GM20431 (cell line): ENCODE measurements around the gene QRICH1.

Experiments used
- in situ Hi-C: fragments of 300-500 bp; cut with MseI, MboI; formaldehyde crosslinking; loops from one replicate; pipeline ENCODE4 v1.15.0; 2020; ENCODE audit warnings: low sequenced_read_pairs; ENCODE audit not compliant: unreplicated experiment

QRICH1 gene, protein sequence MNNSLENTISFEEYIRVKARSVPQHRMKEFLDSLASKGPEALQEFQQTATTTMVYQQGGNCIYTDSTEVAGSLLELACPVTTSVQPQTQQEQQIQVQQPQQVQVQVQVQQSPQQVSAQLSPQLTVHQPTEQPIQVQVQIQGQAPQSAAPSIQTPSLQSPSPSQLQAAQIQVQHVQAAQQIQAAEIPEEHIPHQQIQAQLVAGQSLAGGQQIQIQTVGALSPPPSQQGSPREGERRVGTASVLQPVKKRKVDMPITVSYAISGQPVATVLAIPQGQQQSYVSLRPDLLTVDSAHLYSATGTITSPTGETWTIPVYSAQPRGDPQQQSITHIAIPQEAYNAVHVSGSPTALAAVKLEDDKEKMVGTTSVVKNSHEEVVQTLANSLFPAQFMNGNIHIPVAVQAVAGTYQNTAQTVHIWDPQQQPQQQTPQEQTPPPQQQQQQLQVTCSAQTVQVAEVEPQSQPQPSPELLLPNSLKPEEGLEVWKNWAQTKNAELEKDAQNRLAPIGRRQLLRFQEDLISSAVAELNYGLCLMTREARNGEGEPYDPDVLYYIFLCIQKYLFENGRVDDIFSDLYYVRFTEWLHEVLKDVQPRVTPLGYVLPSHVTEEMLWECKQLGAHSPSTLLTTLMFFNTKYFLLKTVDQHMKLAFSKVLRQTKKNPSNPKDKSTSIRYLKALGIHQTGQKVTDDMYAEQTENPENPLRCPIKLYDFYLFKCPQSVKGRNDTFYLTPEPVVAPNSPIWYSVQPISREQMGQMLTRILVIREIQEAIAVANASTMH

DNA sequence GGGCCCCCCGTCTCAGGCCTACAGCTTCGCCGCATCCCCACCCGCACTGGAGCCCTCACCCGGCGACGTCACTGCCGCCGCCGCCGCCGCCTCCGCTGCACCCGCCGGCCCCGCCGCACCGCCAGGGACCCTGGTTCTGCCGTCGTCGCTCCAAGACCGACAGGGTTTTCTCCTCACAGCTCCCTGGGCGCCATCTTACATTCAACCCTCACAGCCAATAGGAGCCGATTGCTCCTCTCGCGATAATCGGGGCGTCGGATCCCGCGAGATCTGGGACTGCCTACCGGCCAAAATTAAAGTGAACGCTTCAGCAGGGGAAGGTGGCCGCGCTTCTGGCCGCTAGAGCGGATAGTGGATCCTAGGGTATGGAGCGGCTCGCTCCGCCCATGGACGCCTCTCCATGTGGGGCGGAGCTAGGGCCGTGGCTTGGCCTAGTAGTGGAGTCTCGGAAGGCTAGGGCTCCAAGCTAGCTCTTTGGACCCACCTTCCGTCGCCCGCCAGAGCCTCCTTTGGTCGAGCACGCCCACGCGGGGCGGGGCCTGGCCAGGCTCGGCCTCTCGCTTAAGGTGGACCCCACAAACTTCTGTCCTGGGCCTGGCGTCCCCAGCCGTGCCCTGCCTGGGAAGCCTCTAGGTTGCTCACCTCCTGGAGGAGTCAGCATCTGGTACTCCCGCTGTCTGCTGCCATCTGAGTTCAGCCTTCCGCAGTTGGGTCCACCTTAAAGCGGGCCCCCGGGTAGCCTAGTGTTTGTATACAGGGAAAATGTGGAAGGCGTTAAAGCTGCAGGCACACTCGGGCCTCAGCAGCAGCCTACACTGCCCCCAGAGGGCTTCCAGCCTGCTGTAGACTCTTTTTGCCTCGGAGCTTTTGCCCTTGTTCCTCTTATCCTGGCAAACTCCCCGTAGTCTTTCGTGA is at the start of gene QRICH1:
Gene QRICH1, minus strand, starts transcription at position 219 of the 915 bp plus-strand sequence. CDS start 17,054 bp downstream, outside the sequence.
- in situ Hi-C loops, result no loop called here

DNA sequence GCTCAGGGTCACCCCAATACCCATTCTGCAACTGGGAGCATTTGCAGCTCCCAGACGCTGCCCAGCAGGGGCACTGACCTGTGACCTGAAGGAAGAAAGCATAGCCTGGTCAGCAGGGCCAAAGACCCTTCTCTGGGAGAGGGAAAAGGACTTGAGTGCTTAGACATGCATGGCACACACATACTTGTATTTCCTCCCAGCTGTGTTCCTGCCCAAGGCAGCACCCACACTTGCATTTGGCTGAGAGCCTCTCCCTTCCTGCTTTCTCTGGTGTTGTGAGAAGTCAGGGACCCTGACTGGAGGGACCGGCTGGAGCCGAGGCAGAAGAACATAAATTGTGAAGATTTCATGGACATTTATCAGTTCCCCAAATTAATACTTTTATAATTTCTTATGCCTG is 46.2 kb upstream of the QRICH1 start:
- in situ Hi-C loops, result no loop called here

DNA sequence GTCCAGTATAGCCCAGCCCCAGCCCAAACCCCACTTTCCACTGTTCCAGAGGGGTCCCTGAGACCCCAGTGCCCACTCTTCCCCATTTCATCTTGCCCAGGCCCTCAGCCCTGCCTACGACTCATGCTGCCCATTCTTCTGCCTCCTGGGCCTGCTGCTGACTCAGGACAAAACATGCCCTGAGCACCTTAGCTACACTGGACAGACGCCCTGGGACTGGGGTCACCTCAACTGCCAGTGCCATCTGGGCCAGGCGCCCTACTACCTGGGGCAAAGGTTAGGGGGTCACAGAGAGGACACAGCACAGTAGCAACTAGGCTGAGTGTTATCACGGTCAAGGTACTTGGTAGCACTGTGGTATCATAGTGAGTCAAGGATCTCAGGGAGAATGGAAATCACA is 41.6 kb upstream of the QRICH1 start:
- in situ Hi-C loops, result no loop called here

DNA sequence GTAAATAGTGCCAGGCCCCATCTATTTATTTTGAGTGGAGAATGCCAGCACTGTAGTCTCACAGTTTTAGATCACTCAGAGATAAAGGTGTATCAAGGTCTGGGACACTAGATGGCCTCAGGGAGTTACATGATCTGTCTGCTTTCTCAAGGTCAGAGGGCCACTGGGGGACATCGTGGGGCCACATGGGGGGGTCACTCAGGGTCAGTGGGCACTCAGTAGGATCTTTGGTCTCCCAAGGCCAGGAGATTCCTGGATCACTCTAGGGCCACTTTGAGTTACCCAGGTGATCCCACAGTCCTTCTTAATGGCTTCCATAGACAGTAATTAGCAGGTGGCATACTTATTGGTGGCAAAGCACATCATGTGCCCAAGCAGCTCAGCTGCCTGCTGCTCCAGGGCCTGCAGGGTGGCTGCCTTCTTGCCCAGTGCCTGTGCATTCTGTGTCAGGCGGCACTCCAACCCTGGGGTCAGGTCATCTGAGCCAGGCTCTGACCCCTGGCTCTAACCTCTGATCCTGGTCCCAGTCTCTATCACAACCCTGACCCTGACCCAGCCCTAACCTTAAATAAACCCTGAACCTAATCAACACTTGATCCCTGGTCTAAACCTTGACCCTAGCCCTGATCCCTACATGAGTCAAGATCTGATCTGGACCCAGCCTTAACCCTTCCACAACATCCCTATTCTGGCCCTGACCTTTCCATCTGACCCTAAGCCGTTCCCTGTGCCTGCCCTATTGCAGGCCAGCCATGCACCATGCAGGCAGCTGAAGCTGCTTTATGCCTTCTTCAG is 40.8 kb upstream of the QRICH1 start:
- in situ Hi-C loops, result no loop called here

DNA sequence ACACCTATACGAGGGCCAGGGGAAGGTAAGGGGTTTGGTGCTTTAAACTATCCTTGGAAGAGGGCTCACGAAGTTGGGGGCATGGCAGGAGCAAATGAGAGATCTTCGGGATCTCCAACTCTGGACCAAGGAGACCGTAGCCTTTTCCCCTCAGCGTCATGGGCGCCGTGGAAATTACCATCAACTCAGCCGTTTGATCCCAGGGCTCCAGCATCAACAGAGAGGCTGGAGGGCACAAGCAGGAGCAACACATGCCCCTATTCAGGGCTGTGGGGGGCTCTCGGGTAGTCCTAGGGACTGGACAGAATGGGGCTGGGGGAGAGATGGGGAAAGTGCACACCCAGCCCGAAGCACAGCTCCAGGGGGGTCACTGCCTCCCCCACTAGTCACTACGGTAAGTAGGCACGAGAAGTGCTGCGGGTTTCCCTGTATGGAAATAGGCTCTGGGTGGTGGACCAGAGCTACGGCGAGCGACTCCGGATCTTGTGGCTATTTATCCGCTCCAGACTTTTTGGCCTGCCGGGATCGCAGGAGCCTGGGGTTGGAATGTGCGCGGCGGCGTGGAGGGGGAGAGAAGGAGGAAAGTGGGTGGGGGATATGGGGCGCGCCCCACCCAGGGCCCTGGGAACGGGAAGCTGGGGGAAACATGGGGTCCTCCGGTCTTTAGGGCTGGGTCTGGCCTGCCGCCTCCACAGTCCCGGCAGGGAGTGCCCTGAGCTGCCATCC is 39.5 kb upstream of the QRICH1 start:
- in situ Hi-C loops, result no loop called here

DNA sequence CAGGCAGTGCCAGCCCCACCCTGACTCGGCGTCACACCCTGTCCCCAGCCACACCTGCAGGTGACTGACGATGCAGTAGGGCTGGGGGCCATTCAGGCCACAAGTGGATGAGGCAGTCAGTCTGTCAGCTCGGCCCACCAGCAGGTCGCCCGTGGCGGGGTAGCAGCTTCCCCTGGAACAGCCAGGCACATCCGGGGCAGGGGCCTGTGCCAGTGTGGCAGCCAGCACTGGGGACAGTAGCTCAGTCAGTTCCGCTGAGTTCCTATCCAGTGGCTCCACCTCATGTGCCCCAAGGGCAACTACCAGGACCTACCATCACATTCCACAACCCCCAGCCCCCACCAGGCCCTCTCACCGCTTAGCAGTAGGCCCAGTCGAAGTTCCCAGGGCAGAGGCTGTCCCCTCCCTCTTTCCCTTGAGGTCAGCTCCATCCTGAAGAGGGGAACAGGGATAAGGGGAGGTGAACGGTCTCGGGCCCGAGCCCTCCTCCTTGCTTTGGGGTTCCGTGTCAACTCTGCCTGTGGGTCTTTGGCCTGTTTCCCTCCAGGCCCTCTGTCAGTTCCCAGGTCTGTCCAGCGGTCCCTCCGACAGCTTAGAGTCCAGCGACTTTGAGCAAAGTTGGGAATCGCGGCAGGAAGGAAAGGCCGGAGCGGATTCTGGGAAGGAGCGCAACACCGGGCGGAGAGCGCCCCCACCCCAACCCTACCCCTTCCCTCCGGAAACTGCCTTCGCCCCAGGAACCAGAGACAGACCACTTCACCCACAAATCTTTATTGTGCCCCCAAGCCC is 38.8 kb upstream of the QRICH1 start, which contains the start of gene LAMB2:
Gene LAMB2, minus strand, starts transcription at position 614 of the 789 bp plus-strand sequence. Its CDS starts 183 bp downstream, at position 431.
- in situ Hi-C loops, result no loop called here

DNA sequence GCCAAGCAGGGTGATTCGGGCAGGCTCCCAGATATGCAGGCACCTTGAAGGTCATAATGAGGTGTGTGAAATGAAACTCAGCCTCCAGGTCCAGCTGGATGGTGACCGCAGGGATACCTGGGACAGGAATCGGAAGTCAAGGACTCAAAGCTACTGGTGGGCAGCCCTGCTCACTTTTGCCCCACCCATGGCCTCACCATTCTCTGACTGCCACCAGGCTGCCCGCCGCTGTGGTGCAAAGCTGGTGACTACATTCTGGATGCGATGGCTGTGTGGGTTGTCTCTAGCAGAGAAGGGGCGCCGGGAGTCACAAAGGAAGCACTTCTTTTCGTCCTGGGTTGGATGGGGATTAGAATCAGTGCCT is 38.2 kb upstream of the QRICH1 start:
- in situ Hi-C loops, result no loop called here

DNA sequence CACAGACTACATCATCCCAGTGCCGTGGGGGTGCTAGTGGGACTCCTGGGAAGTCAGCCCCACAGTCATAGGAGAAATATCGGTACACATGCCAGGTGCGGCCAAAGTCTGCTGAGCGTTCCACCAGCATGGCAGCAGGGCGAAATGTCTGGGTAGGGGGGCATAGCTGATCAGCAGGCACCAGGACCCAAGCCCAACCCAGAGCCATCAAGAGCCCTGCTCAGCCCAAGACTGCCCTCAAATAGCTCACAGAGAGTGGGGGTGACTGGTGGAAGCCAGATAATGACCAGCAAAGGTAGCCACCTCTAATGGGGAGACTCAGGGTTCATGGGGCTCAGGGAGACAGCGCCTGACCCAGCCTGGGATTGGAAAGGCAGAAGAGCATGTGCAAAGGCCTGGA is 37.7 kb upstream of the QRICH1 start:
- in situ Hi-C loops, result no loop called here

DNA sequence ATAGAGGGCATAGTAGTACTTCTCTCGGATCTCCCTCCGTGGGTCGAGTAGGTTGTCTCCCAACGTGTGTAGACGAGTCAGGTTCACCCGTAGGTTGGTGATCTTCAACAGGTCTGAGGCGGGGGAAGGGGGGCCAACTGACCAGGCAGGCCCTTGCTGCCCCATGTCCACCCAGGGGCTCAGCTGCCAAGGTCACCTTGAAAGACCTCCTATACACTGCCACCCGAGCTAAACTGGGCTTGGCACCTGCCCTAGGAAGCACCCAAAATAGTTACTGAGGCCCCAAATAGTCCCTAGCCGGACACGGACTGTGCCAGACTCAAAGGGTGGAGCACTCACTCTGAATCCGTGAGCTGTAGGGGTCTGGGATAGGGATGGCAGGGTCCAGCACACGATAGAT is 37.2 kb upstream of the QRICH1 start:
- in situ Hi-C loops, result no loop called here

DNA sequence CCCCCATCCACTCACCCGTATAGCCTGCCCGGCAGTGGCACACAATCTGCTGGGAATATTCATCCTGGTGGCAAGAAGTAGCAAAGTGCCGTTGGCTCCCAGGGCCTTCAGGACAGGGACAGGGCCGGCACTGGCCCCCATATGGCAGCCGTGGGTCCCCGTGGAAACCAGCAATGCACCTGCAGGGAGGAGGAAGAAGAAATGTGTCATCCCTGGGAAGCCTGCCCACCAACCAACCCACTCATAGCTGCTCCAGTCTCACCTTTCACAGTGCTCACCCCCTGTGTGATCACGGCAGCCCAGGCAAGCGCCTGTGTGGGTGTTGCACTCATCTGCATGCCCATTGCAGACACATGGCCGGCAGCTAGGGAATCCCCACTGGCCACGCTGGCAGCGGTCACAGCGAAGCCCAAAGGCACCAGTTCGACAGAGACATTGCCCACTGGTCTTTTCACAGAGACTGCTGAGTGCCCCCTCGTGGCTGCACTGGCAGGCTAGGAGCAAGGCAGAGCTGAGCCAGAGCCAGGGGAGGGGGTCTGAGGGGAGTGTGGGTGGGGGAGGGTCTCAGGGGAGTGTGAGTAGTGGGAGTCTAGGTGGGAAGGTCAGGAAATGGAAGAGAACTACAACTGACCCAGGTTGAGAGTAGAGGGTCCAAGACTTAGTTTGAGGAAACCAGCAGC is 31.3 kb upstream of the QRICH1 start:
- in situ Hi-C loops, result no loop called here

DNA sequence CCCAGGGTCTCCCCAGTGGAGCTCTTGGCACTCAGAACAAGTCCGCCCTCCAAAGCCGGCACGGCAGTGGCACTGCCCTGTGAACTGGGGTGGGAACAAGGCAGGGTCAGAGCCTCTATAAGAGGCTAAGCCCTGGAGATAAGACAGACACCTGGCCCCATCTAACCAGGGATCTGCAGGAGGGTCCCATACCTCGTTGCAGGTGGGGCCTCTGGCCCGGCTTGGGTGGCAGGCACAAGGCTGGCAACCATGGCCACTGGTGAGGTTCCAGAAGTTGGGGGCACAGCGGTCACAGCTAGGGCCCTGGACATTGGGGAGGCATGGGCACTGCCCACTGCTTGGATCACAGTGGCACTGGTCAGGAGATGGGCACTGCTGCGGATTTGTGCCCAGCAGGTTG is 30.3 kb upstream of the QRICH1 start:
- in situ Hi-C loops, result no loop called here

DNA sequence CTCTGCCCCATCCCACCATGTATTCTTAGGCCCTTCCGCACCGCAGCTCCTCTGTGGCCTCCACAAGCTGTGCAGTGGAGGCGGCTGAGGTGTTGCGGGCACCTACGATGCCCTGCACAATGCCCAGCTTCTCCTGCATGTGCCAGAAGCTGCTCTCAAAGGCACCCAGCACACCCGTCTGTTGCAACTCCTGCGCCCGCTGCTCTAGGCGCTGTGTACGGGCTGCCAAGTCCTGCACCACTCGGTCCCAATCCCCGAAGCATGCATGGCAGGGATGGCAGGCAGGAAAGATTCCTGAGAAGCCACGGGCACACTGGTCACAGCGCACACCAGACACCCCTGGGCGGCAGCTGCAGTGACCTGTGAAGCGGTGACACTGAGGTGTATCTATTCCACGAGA is 29.8 kb upstream of the QRICH1 start:
- in situ Hi-C loops, result no loop called here

DNA sequence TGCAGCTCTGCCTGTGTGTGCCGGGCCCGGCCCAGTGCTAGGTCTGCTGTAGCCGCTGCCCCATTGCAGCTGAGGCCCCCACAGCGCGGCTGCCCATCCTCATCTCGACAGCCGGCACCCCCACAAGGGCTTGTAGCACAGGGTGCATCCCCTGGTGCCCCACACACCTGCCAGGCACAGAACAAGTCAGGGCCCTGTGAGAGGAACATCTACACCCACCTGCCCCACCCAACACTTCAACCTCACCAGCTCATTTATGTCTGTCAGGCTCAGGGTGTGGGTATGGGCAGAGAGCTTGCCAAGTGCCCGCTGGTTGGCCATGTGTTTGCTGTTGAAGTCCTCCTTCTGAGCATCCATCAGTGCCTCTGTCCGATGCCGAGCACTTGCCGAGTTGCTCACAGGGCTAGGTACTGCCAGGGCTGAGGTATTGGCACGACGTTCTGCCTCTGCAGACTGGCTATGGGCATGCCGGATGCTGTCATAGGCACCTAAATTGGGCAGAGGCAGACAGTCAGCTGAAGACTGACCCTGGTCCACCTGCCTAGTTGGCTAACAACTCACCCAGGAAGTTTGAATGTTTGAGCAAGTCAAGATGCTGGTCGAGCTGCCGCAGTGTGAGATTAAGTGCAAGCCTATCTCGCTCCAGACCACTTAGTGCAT is 29.1 kb upstream of the QRICH1 start:
- in situ Hi-C loops, result no loop called here

DNA sequence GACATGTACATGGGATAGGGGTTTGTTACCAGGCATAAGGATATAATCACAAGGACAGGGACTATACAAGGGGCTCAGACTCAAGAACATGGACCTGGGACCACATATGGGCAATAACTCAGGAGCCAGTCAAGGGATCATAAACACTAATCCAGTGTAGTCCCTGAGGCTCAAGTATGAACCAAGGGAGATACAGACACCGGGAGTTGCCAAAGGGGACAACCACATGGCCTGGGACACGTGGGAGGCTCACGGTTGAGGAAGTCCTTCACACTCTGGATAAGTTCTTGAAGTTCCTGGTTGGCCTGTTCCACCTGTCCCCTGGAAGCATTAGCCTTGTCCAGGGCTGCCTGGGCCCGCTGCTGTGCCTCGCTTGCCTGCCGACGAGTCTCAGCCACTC is 28.6 kb upstream of the QRICH1 start:
- in situ Hi-C loops, result no loop called here

DNA sequence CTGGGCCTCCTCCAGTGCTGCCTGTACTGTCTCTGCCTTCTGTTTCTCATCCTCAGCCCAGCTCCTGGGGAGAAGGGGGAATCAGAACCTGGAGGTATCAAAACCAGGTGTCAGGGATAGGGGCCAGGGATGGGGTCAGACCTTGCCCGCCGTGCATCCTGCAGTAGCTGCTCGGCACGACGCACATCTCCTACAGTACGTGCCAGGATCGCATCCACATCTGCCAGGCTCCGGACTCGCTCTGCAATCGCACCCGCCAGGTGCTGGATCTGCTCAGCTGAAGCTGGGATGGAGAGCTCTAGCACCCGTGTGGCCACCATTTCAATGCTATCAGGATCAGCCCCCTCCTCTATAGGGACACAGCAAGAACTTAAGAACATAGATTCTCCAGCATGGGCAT is 28.2 kb upstream of the QRICH1 start:
- in situ Hi-C loops, result no loop called here

DNA sequence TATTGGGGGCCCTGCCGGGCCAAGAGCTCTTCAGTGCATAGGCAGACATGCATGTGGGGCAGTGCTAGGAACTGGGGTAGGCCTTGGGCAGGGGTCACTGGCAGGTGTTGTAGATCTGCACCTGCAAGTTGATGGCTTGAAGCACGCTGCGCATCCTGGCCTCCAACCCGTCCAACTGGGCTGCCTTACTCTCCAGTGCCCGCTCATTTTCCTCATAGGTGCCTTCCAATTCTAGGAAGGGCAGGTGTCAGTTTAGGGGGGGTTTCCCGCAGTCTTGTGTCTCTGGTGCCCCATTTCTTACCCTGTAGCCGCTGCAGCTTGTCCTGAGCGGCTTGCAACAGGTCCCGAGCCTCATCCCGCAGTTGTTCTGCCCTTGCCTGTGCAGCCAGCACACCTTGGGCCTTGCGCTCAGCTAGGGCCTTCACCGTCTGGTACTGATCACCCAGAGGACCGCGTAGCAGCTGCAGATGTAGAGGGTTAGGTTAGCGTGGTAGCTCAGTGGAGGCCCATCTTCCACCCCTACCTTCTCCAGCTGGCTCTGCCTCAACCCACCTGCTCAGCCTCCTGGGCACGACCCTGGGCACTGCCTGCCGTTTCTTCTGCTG is 27.4 kb upstream of the QRICH1 start:
- in situ Hi-C loops, result no loop called here
